Urothelium cell line (cell line): ENCODE results near the gene PLPP3.

Experiments used
- DNase-seq: peaks from one replicate; pipeline ENCODE4 v3.0.0; 2011; ENCODE audit warnings: low spot score, mixed read lengths
- FAIRE-seq: peaks from 2 replicates; lab custom pipeline; 2011; peaks lifted over from hg19 to GRCh38; lab: Jason Lieb, UNC

The PLPP3 gene

DNA sequence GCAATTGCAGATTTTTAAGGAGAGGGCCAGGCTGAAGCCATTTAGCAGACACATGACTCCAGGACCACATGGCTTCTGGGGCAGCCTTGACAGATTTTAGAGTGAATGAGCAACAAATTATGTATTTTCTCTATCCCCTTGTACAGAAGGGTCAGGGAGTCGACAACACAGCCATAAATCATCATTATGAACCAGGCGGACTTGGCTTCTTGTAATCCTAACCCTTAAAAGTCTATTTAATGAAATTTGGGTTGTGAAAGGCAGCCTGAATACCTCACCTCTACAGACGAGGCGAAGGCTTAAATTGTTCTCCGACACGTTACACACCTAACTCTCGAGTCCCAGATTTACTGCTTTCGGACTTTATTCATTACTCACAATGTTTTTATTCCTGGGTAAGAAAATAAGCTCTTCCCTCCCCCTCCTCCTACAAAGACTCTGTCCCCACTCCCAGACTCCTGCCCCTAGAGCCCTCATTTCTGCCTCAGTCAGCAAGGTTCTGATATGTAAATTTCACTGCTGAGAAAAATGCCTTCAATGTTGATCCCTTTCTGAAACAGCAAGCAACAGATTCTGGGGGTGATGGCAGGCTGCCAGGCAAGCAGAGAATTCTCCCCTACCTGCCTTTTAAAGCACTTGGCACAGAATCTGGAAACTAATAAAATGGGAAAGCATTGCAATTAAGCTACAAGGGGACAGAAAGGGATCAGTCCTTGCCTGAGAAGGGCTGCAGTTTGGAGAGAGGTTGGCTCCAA, 51.6 kb downstream of the PLPP3 start:
- no peak for FAIRE-seq
- DNase-seq = no peak

DNA sequence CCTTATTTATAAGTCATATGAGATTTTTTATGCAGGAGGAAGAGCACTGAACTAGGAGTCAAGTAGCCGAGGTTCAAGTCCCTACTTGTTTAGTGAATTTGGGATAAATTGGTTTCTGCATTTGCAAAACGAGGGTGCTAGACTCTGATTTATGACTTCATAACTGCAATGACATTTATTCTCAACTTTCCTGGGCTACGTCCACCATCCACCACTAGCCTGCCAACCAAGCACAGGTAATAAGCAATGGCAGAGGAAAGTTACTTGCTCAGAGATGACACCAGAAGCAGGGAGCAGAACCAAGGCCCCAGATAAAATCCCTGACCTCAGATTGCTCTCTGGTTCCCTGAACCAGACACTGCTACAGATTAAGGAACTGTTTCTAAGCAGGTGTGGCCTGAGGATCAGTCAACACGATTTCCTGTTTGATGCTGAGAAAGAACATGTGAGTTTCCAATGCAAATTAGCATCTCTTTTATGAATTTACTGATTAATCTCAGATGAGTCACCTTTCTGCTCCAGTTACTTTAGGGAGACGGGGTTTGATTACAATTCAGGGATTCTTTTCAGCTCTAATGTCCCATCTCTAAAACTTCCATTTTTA, 52.7 kb downstream of the PLPP3 start:
- DNase-seq = no peak
- no peak for FAIRE-seq

DNA sequence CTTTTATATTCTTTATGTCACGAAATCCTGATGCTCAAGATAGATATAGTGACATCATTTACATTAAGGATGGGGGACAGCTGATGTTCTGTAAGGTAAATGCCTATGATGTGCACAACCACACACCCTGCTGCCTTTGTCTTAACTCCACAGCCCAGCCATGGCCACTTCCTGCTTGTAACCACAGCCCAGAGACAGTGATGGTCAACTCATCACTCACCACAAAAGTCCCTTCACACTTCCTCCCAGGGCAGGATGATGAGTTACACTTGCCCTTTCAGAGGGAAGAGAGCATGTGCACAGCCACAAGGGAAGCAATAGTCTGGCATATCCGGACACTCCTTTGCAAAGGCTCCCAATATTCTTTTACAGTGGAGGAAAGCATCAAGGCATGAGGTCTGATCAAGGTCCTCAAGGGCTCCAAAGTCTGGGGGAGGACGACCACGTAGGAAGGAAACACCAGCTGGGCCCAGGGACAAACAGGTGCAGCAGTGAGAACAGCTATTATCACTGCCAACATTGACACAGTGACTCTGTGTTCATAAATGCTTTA, 53.8 kb downstream of the PLPP3 start:
- FAIRE-seq (no peak), DNase-seq (no peak)

GRCh38 chr1:56524263-56524662, 55.1 kb downstream of the PLPP3 start:
- DNase-seq (no peak), FAIRE-seq (no peak)

DNA sequence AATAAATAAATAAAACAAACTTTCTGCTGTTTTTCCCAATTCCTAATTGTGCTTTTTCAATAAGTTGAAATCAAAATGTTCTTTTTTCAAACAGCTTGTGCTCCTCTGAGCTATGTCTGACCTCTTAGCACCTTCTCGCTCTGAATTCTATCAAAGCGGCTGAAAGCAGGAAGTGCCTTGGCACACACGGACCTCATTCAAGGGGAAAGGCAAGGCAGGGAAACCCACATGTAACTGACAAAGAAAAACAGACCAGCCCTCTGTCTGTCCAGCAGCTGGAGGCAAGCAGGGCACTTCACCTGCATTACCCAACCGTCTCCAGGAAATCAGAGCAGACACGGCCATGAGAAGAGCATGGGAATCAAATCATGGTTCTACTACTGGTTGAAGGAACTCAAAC, 56.7 kb downstream of the PLPP3 start:
- no peak for DNase-seq
- no peak for FAIRE-seq

- DNase-seq (no peak), FAIRE-seq (no peak)
Measured at GRCh38 chr1:56520016-56520601, 59.3 kb downstream of the PLPP3 start.

DNA sequence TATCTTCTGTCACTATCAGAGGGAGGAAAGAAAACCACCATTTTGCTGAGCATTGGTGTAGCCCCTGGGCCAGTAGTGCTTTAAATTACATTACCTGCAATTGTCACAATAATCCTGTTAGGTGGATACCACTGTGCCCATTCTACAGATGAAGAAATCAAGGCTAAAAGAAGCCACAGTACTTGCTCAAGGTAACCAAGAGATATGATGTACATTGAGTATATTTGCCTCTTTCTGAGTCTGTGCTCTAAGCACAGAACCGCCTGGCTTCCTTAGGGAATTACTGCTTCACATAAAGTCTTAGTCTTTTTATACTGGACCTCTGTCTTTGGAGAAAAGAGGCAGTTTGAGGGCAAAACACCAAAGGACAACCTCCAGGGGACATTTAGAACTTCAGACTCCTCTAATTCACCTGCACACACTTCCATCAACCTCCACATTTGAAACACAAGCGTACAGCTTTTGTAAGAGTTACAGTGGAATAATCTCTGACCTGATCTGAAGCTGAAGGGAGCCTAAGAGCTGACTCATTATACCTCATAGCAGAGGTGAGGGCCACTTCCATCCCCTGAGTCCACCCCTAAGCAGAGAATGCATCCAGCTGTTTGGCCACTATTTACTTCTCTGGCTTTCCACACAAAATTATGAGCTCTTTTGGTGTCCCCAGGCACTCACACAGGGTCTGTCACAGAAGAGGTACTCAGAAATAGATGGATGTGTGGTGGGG, 61.8 kb downstream of the PLPP3 start:
- FAIRE-seq (no peak), DNase-seq (no peak)

DNA sequence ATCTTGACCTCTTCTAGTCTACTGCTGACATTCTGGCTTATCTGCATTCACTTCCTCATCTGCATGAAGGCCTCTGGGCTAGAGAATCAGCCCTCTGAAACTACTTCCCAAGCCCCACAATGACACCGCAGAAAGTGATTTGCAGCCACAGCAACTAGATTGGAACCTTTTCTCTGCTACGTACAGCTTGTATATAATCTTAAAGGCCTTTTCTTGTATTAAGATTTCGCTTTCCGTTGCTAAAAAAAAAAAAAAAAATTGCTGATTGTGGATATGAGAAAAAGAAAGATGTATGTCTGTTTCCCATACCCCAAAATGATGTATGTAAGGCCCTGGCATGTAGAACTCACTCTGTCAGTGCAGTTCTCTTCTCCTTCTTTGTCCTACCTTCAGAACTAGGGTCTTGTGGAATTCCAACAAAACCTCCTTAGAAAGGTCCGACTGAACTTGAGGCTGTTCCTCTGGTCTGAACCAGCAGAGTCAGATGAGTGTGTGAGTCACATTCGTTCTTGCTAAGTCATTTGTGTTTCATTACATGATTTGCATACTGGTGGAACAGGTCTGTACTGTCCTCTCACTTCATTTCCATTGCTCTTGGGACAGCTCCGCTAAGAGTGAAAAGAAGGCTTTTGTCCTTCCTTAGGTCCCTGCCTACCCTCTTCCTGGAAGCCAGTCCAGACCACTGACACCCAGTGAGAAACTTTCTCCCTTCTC, 62.7 kb downstream of the PLPP3 start:
- DNase-seq = no peak
- FAIRE-seq = no peak

- no peak for FAIRE-seq
- DNase-seq = no peak
Measured at GRCh38 chr1:56515898-56516538, 63.3 kb downstream of the PLPP3 start.

GRCh38 chr1:56512724-56513494, 66.5 kb downstream of the PLPP3 start:
- FAIRE-seq = no peak
- DNase-seq = no peak

DNA sequence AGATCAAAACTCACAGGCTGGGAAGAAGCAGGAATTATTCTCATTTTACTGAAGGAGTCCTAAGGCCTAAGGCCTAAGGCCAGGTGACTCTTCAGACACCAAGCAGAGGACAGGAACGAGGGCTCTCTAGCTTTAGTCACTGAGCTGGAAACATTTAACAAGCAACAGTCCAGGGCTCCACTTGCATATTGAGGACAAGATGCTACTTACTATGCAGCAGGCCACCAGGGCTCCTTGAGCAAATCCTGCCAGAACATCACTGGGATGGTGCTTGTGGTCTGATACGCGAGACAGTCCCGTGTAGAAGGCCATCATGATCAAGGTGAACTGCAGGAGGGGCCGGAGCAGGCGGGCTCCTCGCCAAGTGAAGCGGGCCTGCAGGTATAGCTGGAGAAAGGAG, 67.6 kb downstream of the PLPP3 start:
- DNase-seq (no peak), FAIRE-seq (no peak)

GRCh38 chr1:56511364-56511763, 68.0 kb downstream of the PLPP3 start:
- FAIRE-seq = no peak
- no peak for DNase-seq

- DNase-seq = no peak
Measured at GRCh38 chr1:56510642-56511021, 68.7 kb downstream of the PLPP3 start.

GRCh38 chr1:56509713-56510641, 69.4 kb downstream of the PLPP3 start:
- DNase-seq = no peak
- no peak for FAIRE-seq

More at GRCh38 chr1:56510642-56511021, 68.7 kb downstream of the PLPP3 start:
- no peak for FAIRE-seq

DNA sequence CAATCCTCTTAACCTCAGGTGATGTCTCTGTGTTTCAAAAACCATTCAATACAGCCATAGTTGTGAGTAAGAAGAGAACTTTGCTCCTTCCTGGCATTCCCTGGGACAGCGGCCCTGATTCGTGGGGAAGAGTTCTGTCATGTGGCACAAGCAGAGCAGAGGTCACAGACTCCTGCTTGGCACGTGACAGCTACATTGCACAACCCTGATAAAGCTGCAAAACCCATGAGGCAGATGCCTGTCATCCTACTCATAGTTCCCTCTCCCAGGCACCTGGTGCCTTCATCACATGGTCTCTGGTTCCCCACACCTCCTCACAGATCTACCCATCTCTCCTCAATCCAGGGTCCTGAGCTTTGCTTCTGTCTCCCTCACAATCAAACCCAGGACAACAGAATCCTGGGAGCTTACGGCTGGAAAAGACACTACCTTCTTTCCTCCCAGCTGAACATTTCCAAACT, 70.8 kb downstream of the PLPP3 start:
- DNase-seq (no peak), FAIRE-seq (no peak)

DNA sequence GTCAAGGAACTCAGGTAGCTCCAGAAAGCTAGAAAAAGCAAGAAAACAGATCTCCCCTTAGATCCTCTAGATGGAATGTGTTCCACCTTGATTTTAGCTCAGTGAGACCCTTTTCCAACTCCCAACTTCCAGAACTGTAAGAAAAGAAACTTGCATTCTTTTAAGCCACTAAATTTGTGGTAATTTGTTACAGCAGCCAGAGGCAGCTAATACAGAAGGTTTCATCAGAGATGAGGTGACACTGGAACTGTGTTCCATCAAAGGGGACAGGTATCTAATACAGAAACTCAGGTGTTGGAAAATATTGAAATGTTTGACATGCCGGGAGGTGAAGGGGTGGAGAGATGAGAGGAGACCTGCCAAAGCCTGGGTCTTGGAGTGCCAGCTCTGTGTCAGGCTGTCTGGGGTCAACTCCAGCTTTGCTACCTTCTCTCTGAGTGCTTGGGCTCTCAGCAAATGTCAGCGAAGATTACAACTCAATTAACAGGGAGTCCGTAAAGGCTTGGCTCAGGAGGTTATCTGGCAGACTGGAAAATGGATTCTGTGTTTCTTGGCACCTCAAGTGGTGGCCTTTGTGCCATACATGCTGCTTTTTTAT, 71.3 kb downstream of the PLPP3 start:
- DNase-seq (no peak), FAIRE-seq (no peak)

GRCh38 chr1:56506951-56507491, 72.3 kb downstream of the PLPP3 start:
- FAIRE-seq = no peak
- no peak for DNase-seq
